H9 (cell line): ENCODE measurements around the gene ARPC1A. TPM values are rescaled to one million over a fixed set of nuclear protein-coding genes. Genes with fewer than 3 reads are reported as not detected.

Experiments used
- DNase-seq: peaks from one replicate; pipeline ENCODE4 v3.0.0-alpha.2; 2017
- H2AFZ ChIP-seq: one replicate; pipeline ENCODE4 v1.6.1; 2013; ENCODE audit warnings: mild to moderate bottlenecking, low read length, control low read depth, moderate library complexity
- H2AK5ac ChIP-seq: 2 replicates; pipeline ENCODE4 v1.6.1; 2013; ENCODE audit warnings: low read length, control low read depth, mixed read lengths; ENCODE audit not compliant: insufficient read length
- H2BK120ac ChIP-seq: one replicate; pipeline ENCODE4 v1.6.1; 2013; ENCODE audit warnings: low read depth, mild to moderate bottlenecking, low read length, control low read depth, inconsistent platforms; ENCODE audit not compliant: poor library complexity, severe bottlenecking
- H2BK12ac ChIP-seq: 2 replicates; pipeline ENCODE4 v1.6.1; 2013; ENCODE audit warnings: low read length, control low read depth, mixed read lengths, low read depth; ENCODE audit not compliant: insufficient read length
- H2BK15ac ChIP-seq: 2 replicates; pipeline ENCODE4 v1.6.1; 2013; ENCODE audit warnings: low read depth, low read length, control low read depth
- H2BK20ac ChIP-seq: one replicate; pipeline ENCODE4 v1.6.1; 2013; ENCODE audit warnings: low read depth, mild to moderate bottlenecking, low read length, control low read depth, inconsistent platforms; ENCODE audit not compliant: poor library complexity, severe bottlenecking
- H2BK5ac ChIP-seq: 2 replicates; pipeline ENCODE4 v1.6.1; 2013; ENCODE audit warnings: low read length, control low read depth, mixed read lengths; ENCODE audit not compliant: insufficient read length
- H3K14ac ChIP-seq: 2 replicates; pipeline ENCODE4 v1.6.1; 2013; ENCODE audit warnings: low read length, control low read depth; ENCODE audit not compliant: insufficient read depth
- H3K18ac ChIP-seq: 2 replicates; pipeline ENCODE4 v1.6.1; 2013; ENCODE audit warnings: low read depth, mild to moderate bottlenecking, mixed read lengths, low read length, control low read depth; ENCODE audit not compliant: insufficient read length
- H3K23ac ChIP-seq: 2 replicates; pipeline ENCODE4 v1.6.1; 2013; ENCODE audit warnings: low read length, control low read depth, mixed read lengths, low read depth; ENCODE audit not compliant: insufficient read length
- H3K23me2 ChIP-seq: 2 replicates; pipeline ENCODE4 v1.6.1; 2013; ENCODE audit warnings: low read depth, mild to moderate bottlenecking, mixed read lengths, low read length, control low read depth; ENCODE audit not compliant: insufficient read length, poor library complexity, severe bottlenecking
- H3K27ac ChIP-seq: 2 replicates; pipeline ENCODE4 v1.5.1; 2013; ENCODE audit warnings: low read length, control low read depth, mixed read lengths, low read depth; ENCODE audit not compliant: insufficient read length
- H3K27me3 ChIP-seq: 2 replicates; pipeline ENCODE4 v1.6.1; 2013; ENCODE audit warnings: low read length, control low read depth, inconsistent platforms; ENCODE audit not compliant: insufficient read depth
- H3K4ac ChIP-seq: 2 replicates; pipeline ENCODE4 v1.6.1; 2013; ENCODE audit warnings: low read depth, mild to moderate bottlenecking, control low read depth, inconsistent platforms, low read length, moderate library complexity
- H3K4me1 ChIP-seq: 2 replicates; pipeline ENCODE4 v1.6.1; 2013; ENCODE audit warnings: low read length, control low read depth, inconsistent platforms; ENCODE audit not compliant: insufficient read depth
- H3K4me2 ChIP-seq: 2 replicates; pipeline ENCODE4 v1.6.1; 2013; ENCODE audit warnings: low read length, control low read depth, mixed read lengths; ENCODE audit not compliant: insufficient read length, insufficient read depth
- H3K56ac ChIP-seq: 2 replicates; pipeline ENCODE4 v1.6.1; 2013; ENCODE audit warnings: low read depth, mild to moderate bottlenecking, mixed read lengths, low read length, control low read depth; ENCODE audit not compliant: insufficient read length
- H3K79me1 ChIP-seq: 2 replicates; pipeline ENCODE4 v1.6.1; 2013; ENCODE audit warnings: low read depth, mild to moderate bottlenecking, moderate library complexity, low read length, control low read depth, inconsistent platforms; ENCODE audit not compliant: insufficient read depth, poor library complexity, severe bottlenecking
- H3K79me2 ChIP-seq: 2 replicates; pipeline ENCODE4 v1.6.1; 2013; ENCODE audit warnings: low read length, control low read depth, inconsistent platforms; ENCODE audit not compliant: insufficient read depth
- H3K9ac ChIP-seq: 2 replicates; pipeline ENCODE4 v1.6.1; 2013; ENCODE audit warnings: low read length, control low read depth, mixed read lengths; ENCODE audit not compliant: insufficient read length; ENCODE audit errors: extremely low read depth
- H3K9me3 ChIP-seq: one replicate; pipeline ENCODE4 v1.6.1; 2013; ENCODE audit warnings: low read depth, low read length, inconsistent platforms; ENCODE audit not compliant: control insufficient read depth
- H3T11ph ChIP-seq: one replicate; pipeline ENCODE4 v1.6.1; 2013; ENCODE audit warnings: mild to moderate bottlenecking, low read length, control low read depth, inconsistent platforms
- H4K20me1 ChIP-seq: one replicate; pipeline ENCODE4 v1.6.1; 2013; ENCODE audit not compliant: control insufficient read depth, insufficient read length, insufficient read depth
- H4K5ac ChIP-seq: 2 replicates; pipeline ENCODE4 v1.6.1; 2013; ENCODE audit warnings: low read depth, mild to moderate bottlenecking, mixed read lengths, low read length, control low read depth; ENCODE audit not compliant: insufficient read length
- H4K8ac ChIP-seq: replicated peaks from 2 replicates; pipeline ENCODE4 v1.6.1; 2013; ENCODE audit warnings: low read length, control low read depth, mixed read lengths, low read depth; ENCODE audit not compliant: insufficient read length
- H4K91ac ChIP-seq: 2 replicates; pipeline ENCODE4 v1.6.1; 2013; ENCODE audit warnings: low read depth, mild to moderate bottlenecking, moderate library complexity, mixed read lengths, low read length, control low read depth; ENCODE audit not compliant: insufficient read length
- H3K27ac Mint-ChIP-seq, 3 experiments: 2 replicates in 2 of 3; 3 replicates in 1 of 3; pipeline ENCODE4 v1.8.0; 2020 to 2021; ENCODE audit warnings: mixed read lengths in 3 of 3, mild to moderate bottlenecking in 1 of 3, moderate library complexity in 1 of 3
- H3K27me3 Mint-ChIP-seq: 2 replicates; pipeline ENCODE4 v1.8.0; 2021; ENCODE audit warnings: low read depth, mild to moderate bottlenecking, moderate library complexity, mixed read lengths
- H3K36me3 Mint-ChIP-seq, 3 experiments: 2 replicates in 2 of 3; 3 replicates in 1 of 3; pipeline ENCODE4 v1.8.0; 2020 to 2021; ENCODE audit warnings: low read depth in 3 of 3, mixed read lengths in 3 of 3; ENCODE audit not compliant: insufficient read depth in 1 of 3
- H3K4me1 Mint-ChIP-seq, 2 experiments: 2 replicates each; pipeline ENCODE4 v1.8.0; 2020; ENCODE audit warnings: mixed read lengths in 2 of 2
- H3K4me3 Mint-ChIP-seq, 2 experiments: 2 replicates in 1 of 2; 3 replicates in 1 of 2; pipeline ENCODE4 v1.8.0; 2020 to 2021; ENCODE audit warnings: mild to moderate bottlenecking in 2 of 2, mixed read lengths in 2 of 2, moderate library complexity in 1 of 2
- H3K9me3 Mint-ChIP-seq, 2 experiments: 2 replicates in 1 of 2; 3 replicates in 1 of 2; pipeline ENCODE4 v1.8.0; 2020; ENCODE audit warnings: mild to moderate bottlenecking in 2 of 2, mixed read lengths in 2 of 2, moderate library complexity in 1 of 2
- WGBS: extraction: QIAGEN DNeasy Blood & Tissue Kit; methylation state at CpG from one replicate; pipeline ENCODE4 v1.1.7; 2013; ENCODE audit warnings: missing lambda C conversion rate, low lambda C conversion rate, mixed read lengths; ENCODE audit not compliant: insufficient read length; ENCODE audit errors: extremely low coverage; 5-methylcytosine and 5-hydroxymethylcytosine counted together
- total RNA-seq: library from RNA; stranded (reverse); gene quantifications from 2 replicates; pipeline ENCODE4 v1.2.1, GENCODE V29; 2021
- TF ChIP-seq, protein P1 (sequence below): fragments of 200-600 bp; sonication (generic); conservative IDR thresholded peaks from 3 replicates; pipeline ENCODE4 v1.8.0; 2021; ENCODE audit warnings: antibody characterized with exemption, mild to moderate bottlenecking

Gene ARPC1A
- total RNA-seq, 1 experiment from 2014 or later = 169 TPM

DNA sequence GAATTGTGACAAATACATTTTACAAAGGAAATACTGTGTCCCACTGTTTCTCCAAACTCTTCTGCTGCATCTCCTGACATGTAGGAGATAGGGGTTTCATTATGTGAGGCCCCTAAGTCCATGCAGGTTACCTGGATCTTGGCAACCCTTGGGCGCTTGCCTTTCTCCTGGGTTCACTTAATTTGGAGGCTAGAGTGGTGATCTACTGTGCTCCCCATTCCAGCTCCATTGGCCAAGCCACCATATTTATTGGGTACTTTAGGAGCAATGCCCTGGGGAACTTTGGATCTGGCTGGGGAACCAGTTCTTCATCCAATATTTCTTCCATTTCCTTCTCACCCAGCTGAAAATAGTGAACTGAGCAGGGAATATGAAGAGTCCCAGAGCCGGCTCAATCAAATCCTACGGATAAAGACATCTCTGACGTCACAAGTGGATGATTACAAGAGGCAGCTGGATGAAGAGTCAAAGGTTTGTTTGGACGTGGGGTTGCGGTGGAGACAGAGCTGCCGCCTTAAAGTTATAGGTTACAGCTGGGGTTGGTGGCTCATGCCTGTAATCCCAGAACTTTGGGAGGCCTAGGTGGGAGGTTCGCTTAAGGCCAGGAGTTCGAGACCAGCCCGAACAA lies 34.6 kb upstream of the ARPC1A start:
- Histone ChIP-seq H4K20me1 (no peaks in the 10 kb centered on the region), H2BK120ac (no peak overlapping the region), H2BK12ac (no peak overlapping the region), H3T11ph (no peak overlapping the region), H3K23me2 (no peaks in the 10 kb centered on the region), H3K4ac (no peak overlapping the region), H3K79me1 (no peaks in the 10 kb centered on the region), H2BK15ac (no peak overlapping the region), H3K27me3 (no peaks in the 10 kb centered on the region), H2BK20ac (no peak overlapping the region), H3K56ac (no peak overlapping the region), H3K18ac (no peak overlapping the region), H3K23ac (no peak overlapping the region), H2AFZ (no peak overlapping the region), H4K91ac (no peak overlapping the region), H4K8ac (no peak overlapping the region), H3K4me2 (no peak overlapping the region), H4K5ac (no peak overlapping the region), H2BK5ac (no peak overlapping the region), H2AK5ac (no peak overlapping the region), H3K9me3 (no peaks in the 10 kb centered on the region), H3K4me1 (no peaks in the 10 kb centered on the region; the same call in 1 of the 2 replicates), H3K9ac (no peak overlapping the region), H3K79me2 (no peaks in the 10 kb centered on the region), H3K14ac (no peak overlapping the region), H3K27ac (no peak overlapping the region)
- H3K4me1 Mint-ChIP-seq = peaks cover 6% of the 10 kb centered on the region in 2 experiments
- H3K4me3 Mint-ChIP-seq = no peak overlapping the region
- WGBS = no CpG with 5 or more reads among the region's 10 CpGs
- TF ChIP-seq, protein P1, sequence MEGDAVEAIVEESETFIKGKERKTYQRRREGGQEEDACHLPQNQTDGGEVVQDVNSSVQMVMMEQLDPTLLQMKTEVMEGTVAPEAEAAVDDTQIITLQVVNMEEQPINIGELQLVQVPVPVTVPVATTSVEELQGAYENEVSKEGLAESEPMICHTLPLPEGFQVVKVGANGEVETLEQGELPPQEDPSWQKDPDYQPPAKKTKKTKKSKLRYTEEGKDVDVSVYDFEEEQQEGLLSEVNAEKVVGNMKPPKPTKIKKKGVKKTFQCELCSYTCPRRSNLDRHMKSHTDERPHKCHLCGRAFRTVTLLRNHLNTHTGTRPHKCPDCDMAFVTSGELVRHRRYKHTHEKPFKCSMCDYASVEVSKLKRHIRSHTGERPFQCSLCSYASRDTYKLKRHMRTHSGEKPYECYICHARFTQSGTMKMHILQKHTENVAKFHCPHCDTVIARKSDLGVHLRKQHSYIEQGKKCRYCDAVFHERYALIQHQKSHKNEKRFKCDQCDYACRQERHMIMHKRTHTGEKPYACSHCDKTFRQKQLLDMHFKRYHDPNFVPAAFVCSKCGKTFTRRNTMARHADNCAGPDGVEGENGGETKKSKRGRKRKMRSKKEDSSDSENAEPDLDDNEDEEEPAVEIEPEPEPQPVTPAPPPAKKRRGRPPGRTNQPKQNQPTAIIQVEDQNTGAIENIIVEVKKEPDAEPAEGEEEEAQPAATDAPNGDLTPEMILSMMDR = no peak
- H3K9me3 Mint-ChIP-seq = no peaks in the 10 kb centered on the region
- no peaks in the 10 kb centered on the region for H3K27me3 Mint-ChIP-seq
- DNase-seq = no peak
- H3K27ac Mint-ChIP-seq = no peak overlapping the region
- H3K36me3 Mint-ChIP-seq = no peaks in the 10 kb centered on the region
